Glutamatergic neuron (in vitro differentiated cells): ENCODE results near the gene AP5Z1. TPM values are rescaled to one million over a fixed set of nuclear protein-coding genes. Genes with fewer than 3 reads are reported as not detected.

ENCODE experiments used
- DNase-seq: peaks from one replicate; pipeline ENCODE4 v3.0.0; 2022
- H3K27ac Mint-ChIP-seq: one replicate; pipeline ENCODE4 v1.8.0; 2020; ENCODE audit warnings: mild to moderate bottlenecking, mixed read lengths, inconsistent platforms; ENCODE audit not compliant: unreplicated experiment
- H3K27me3 Mint-ChIP-seq: one replicate; pipeline ENCODE4 v1.8.0; 2020; ENCODE audit warnings: mild to moderate bottlenecking, moderate library complexity, mixed read lengths, inconsistent platforms; ENCODE audit not compliant: unreplicated experiment
- H3K36me3 Mint-ChIP-seq: one replicate; pipeline ENCODE4 v1.8.0; 2020; ENCODE audit warnings: mild to moderate bottlenecking, mixed read lengths, inconsistent platforms; ENCODE audit not compliant: unreplicated experiment
- H3K4me1 Mint-ChIP-seq: one replicate; pipeline ENCODE4 v1.8.0; 2020; ENCODE audit warnings: mild to moderate bottlenecking, low read depth, mixed read lengths, inconsistent platforms; ENCODE audit not compliant: unreplicated experiment
- H3K4me3 Mint-ChIP-seq: one replicate; pipeline ENCODE4 v1.8.0; 2020; ENCODE audit warnings: mild to moderate bottlenecking, mixed read lengths, inconsistent platforms; ENCODE audit not compliant: unreplicated experiment
- H3K9me3 Mint-ChIP-seq: one replicate; pipeline ENCODE4 v1.8.0; 2020; ENCODE audit warnings: mild to moderate bottlenecking, moderate library complexity, mixed read lengths, inconsistent platforms; ENCODE audit not compliant: unreplicated experiment
- CTCF ChIP-seq: fragments of 200-600 bp; sonication (generic); IDR thresholded peaks from one replicate; pipeline ENCODE4 v1.5.0; 2021; ENCODE audit not compliant: partially characterized antibody, unreplicated experiment
- total RNA-seq: library from RNA; stranded (reverse); fragmentation: NEBNext Ultra II Directional; extraction: Animal tissue kit (Norgen Biotek cat#: 25700); gene quantifications from one replicate; pipeline ENCODE4 v1.2.1, GENCODE V29; 2021; ENCODE audit not compliant: unreplicated experiment

Gene AP5Z1
- total RNA-seq, 1 donor from 2014 or later = 49.8 TPM

GRCh38 chr7:4762121-4763055 is 13.0 kb upstream of the AP5Z1 start:
- H3K4me1 Mint-ChIP-seq = no peaks in the 10 kb centered on the region
- no peaks in the 10 kb centered on the region for H3K36me3 Mint-ChIP-seq
- H3K27me3 Mint-ChIP-seq = peaks cover 9% of the 10 kb centered on the region
- H3K4me3 Mint-ChIP-seq = no peak overlapping the region
- DNase-seq = no peak
- TF ChIP-seq CTCF = no peak
- H3K27ac Mint-ChIP-seq = no peak overlapping the region
- H3K9me3 Mint-ChIP-seq = peaks cover 8% of the 10 kb centered on the region

- Mint-ChIP-seq H3K4me1 (no peaks in the 10 kb centered on the region), H3K27me3 (peaks cover 9% of the 10 kb centered on the region), H3K27ac (no peak overlapping the region), H3K4me3 (no peak overlapping the region), H3K36me3 (no peaks in the 10 kb centered on the region), H3K9me3 (peaks cover 8% of the 10 kb centered on the region)
- TF ChIP-seq CTCF = no peak
- DNase-seq = no peak
Observed at GRCh38 chr7:4763091-4763793, 12.2 kb upstream of the AP5Z1 start.

DNA sequence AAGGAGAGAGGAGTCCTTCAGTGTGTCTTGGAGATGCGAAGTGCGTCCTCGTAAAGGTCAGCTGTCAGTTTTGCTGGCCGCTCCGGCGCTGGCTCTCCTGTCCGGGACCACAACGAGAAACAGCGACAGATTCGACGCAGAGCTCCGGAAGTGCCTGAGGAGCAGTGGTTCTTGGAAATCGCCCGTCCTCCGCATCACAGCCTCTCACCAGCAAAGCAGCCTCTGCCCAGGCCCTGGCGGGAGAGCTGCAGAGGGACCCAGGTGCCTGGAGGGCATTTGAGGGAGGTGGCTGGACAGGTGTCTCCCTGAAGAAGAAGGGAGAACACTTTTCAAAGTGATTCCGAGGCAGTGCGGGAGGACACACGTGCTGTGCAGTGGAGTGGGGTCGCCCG is 11.6 kb upstream of the AP5Z1 start:
- H3K27me3 Mint-ChIP-seq = peaks cover 9% of the 10 kb centered on the region
- no peak overlapping the region for H3K4me3 Mint-ChIP-seq
- DNase-seq = no peak
- H3K27ac Mint-ChIP-seq = no peak overlapping the region
- H3K9me3 Mint-ChIP-seq = peaks cover 6% of the 10 kb centered on the region
- no peak for TF ChIP-seq CTCF
- H3K4me1 Mint-ChIP-seq = no peaks in the 10 kb centered on the region
- H3K36me3 Mint-ChIP-seq = no peaks in the 10 kb centered on the region

DNA sequence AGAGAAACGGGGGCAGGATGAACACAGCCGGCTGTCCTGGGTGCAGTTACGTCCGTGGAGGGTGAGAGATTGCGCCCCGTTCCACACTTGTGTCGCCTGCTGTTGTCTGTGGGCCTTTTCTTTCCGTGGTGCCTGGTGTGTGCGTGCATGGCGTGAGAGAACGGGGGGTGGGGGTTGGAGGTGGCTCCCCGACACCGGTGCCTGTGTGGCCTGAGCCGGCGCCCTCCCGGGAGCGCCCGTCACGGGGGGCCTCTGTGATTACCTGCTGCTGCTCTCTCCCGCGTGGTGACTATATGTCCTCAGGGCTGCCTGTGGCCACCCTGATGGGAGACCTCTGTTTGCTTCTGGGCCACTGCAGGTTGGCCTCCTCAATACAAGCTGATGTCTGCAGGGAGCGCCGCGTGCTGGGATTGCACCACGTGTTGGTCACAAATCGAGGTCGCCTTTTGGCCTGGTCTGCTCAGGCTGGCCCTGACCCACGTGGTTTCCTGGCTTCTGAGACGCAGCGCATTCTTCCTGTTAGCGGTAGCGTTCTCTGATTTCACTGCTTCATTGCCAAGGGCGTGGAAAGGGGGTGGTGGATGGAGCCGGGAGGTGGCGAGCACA is 10.9 kb upstream of the AP5Z1 start:
- H3K36me3 Mint-ChIP-seq = no peaks in the 10 kb centered on the region
- no peaks in the 10 kb centered on the region for H3K4me1 Mint-ChIP-seq

More for the DNA sequence above, 10.9 kb upstream of the AP5Z1 start:
- peaks cover 6% of the 10 kb centered on the region for H3K9me3 Mint-ChIP-seq
- no peak overlapping the region for H3K4me3 Mint-ChIP-seq
- no peak for TF ChIP-seq CTCF
- peaks cover 9% of the 10 kb centered on the region for H3K27me3 Mint-ChIP-seq
- no peak overlapping the region for H3K27ac Mint-ChIP-seq
- no peak for DNase-seq
